WTC11 (cell line): ENCODE data around the gene OR10J4. TPM values are rescaled to one million over a fixed set of nuclear protein-coding genes. Genes with fewer than 3 reads are reported as not detected.

Experiments
- ATAC-seq: fragments of 200-7000 bp; cut with Tn5 transposase; 2 replicates; pipeline ENCODE4 v1.10.0; 2021; ENCODE audit warnings: mild to moderate bottlenecking, moderate library complexity
- CTCF ChIA-PET: fragments of 300-600 bp; sonication (Branson Sonifier 250); formaldehyde crosslinking; loops from one replicate; lab custom pipeline; 2021; ENCODE audit warnings: antibody characterized with exemption; lab: Charles Lee
- POLR2A ChIA-PET: fragments of 350-600 bp; sonication (Branson Sonifier 250); formaldehyde crosslinking; loops from one replicate; lab custom pipeline; 2021; ENCODE audit warnings: antibody characterized with exemption; lab: Charles Lee
- DNase-seq: peaks from one replicate; pipeline ENCODE4 v3.0.0; 2021; ENCODE audit warnings: low spot score
- H3K27ac Mint-ChIP-seq: 2 replicates; pipeline ENCODE4 v1.8.0; 2021; ENCODE audit warnings: mixed read lengths
- H3K27me3 Mint-ChIP-seq: 2 replicates; pipeline ENCODE4 v1.8.0; 2021; ENCODE audit warnings: low read depth, mild to moderate bottlenecking, moderate library complexity, mixed read lengths
- H3K36me3 Mint-ChIP-seq: 2 replicates; pipeline ENCODE4 v1.8.0; 2021; ENCODE audit warnings: mixed read lengths
- H3K4me1 Mint-ChIP-seq: 2 replicates; pipeline ENCODE4 v1.8.0; 2022; ENCODE audit warnings: mixed read lengths
- H3K4me3 Mint-ChIP-seq: 2 replicates; pipeline ENCODE4 v1.8.0; 2021; ENCODE audit warnings: mild to moderate bottlenecking, moderate library complexity, mixed read lengths
- H3K9me3 Mint-ChIP-seq: 2 replicates; pipeline ENCODE4 v1.8.0; 2021; ENCODE audit warnings: mixed read lengths
- ATF1 ChIP-seq: sonication (generic); formaldehyde crosslinking; IDR thresholded peaks from 2 replicates; pipeline ENCODE4 v1.8.1; 2023; ENCODE audit warnings: mild to moderate bottlenecking, moderate library complexity, missing genetic modification reagents
- CREB1 ChIP-seq: sonication (generic); formaldehyde crosslinking; IDR thresholded peaks from 2 replicates; pipeline ENCODE4 v1.8.0; 2023; ENCODE audit warnings: mild to moderate bottlenecking, missing genetic modification reagents
- ERG ChIP-seq: fragments of 250-450 bp; sonication (Bioruptor Pico); IDR thresholded peaks from 2 replicates; pipeline ENCODE4 v1.8.0; 2021; ENCODE audit warnings: mild to moderate bottlenecking
- FOXK1 ChIP-seq: sonication (generic); formaldehyde crosslinking; IDR thresholded peaks from 2 replicates; pipeline ENCODE4 v1.8.0; 2022; ENCODE audit warnings: mild to moderate bottlenecking, moderate library complexity, missing genetic modification reagents
- GRHL2 ChIP-seq: fragments of 250-450 bp; sonication (Bioruptor Pico); IDR thresholded peaks from 2 replicates; pipeline ENCODE4 v1.8.0; 2022; ENCODE audit warnings: mild to moderate bottlenecking, moderate library complexity; ENCODE audit not compliant: insufficient replicate concordance, severe bottlenecking
- JAZF1 ChIP-seq: fragments of 250-450 bp; sonication (Bioruptor Pico); IDR thresholded peaks from 2 replicates; pipeline ENCODE4 v1.9.0; 2021; ENCODE audit warnings: moderate library complexity, mild to moderate bottlenecking, inconsistent platforms
- NFE2L1 ChIP-seq: sonication (generic); formaldehyde crosslinking; IDR thresholded peaks from 2 replicates; pipeline ENCODE4 v1.8.1; 2023; ENCODE audit warnings: missing genetic modification reagents
- NR1H2 ChIP-seq: sonication (generic); formaldehyde crosslinking; IDR thresholded peaks from 2 replicates; pipeline ENCODE4 v1.9.0; 2021; ENCODE audit warnings: mild to moderate bottlenecking, moderate library complexity, missing genetic modification reagents
- SP1 ChIP-seq: sonication (generic); formaldehyde crosslinking; conservative IDR thresholded peaks from 2 replicates; pipeline ENCODE4 v1.8.1; 2022; ENCODE audit warnings: missing genetic modification reagents
- TP53 ChIP-seq: sonication (generic); formaldehyde crosslinking; IDR thresholded peaks from 2 replicates; pipeline ENCODE4 v1.8.1; 2023; ENCODE audit warnings: mild to moderate bottlenecking, missing genetic modification reagents
- ZMAT4 ChIP-seq: fragments of 250-450 bp; sonication (Bioruptor Pico); IDR thresholded peaks from 2 replicates; pipeline ENCODE4 v1.9.0; 2021; ENCODE audit warnings: mild to moderate bottlenecking
- ZNF263 ChIP-seq: sonication (generic); formaldehyde crosslinking; IDR thresholded peaks from 2 replicates; pipeline ENCODE4 v1.8.1; 2022; ENCODE audit warnings: low read depth, mild to moderate bottlenecking, moderate library complexity, missing genetic modification reagents
- ZNF396 ChIP-seq: fragments of 250-450 bp; sonication (Bioruptor Pico); IDR thresholded peaks from 2 replicates; pipeline ENCODE4 v1.8.0; 2021; ENCODE audit warnings: mild to moderate bottlenecking, moderate library complexity, borderline replicate concordance
- total RNA-seq: library from RNA; stranded (reverse); gene quantifications from 3 replicates; pipeline ENCODE4 v1.2.3, GENCODE V29; 2021
- TF ChIP-seq, protein P1 (sequence below): sonication (generic); formaldehyde crosslinking; IDR thresholded peaks from 2 replicates; pipeline ENCODE4 v1.8.1; 2023; ENCODE audit warnings: mild to moderate bottlenecking, missing genetic modification reagents
- TF ChIP-seq, protein P2 (sequence below): fragments of 200-600 bp; IDR thresholded peaks from 2 replicates; pipeline ENCODE4 v1.8.0; 2022; ENCODE audit warnings: antibody characterized with exemption
- TF ChIP-seq, protein P3 (sequence below): sonication (generic); formaldehyde crosslinking; IDR thresholded peaks from 2 replicates; pipeline ENCODE4 v1.8.0; 2022; ENCODE audit warnings: mild to moderate bottlenecking, missing genetic modification reagents

Gene OR10J4
- total RNA-seq, 1 experiment from 2014 or later: not detected

GRCh38 chr1:159408862-159409400 lies 23.1 kb upstream of the OR10J4 start:
- Mint-ChIP-seq H3K4me1 (peaks cover 7% of the 10 kb centered on the region), H3K27ac (no peak overlapping the region), H3K36me3 (0 out of 2 replicates have a peak, but pooled peaks cover under 1% of the 10 kb centered on the region), H3K4me3 (no peak overlapping the region), H3K9me3 (peaks cover 46% of the 10 kb centered on the region), H3K27me3 (no peaks in the 10 kb centered on the region; the same call in 1 of the 2 replicates)
- CTCF ChIA-PET: interaction anchor here (1.3 kb wide), 1 partner anchor 13 kb away, joined by 3 read pairs; no protein-coding TSS in a partner anchor
- DNase-seq (no peak), ATAC-seq (peak; percentile 41)
- POLR2A ChIA-PET: no interaction called here
- no peak for TF ChIP-seq ZMAT4 (CRISPR knock-in tag)
- no peak for TF ChIP-seq ZNF263 (CRISPR knock-in tag)
- no peak for TF ChIP-seq TP53 (CRISPR knock-in tag)
- TF ChIP-seq GRHL2: no peak
- TF ChIP-seq ERG: no peak
- no peak for TF ChIP-seq NFE2L1 (CRISPR knock-in tag)
- TF ChIP-seq JAZF1 (CRISPR knock-in tag): no peak
- TF ChIP-seq ATF1: no peak
- TF ChIP-seq NR1H2: no peak
- no peak for TF ChIP-seq SP1 (CRISPR knock-in tag)
- no peak for TF ChIP-seq FOXK1 (CRISPR knock-in tag)
- TF ChIP-seq CREB1 (CRISPR knock-in tag): no peak
- TF ChIP-seq ZNF396 (CRISPR knock-in tag): no peak
- TF ChIP-seq, protein P1, sequence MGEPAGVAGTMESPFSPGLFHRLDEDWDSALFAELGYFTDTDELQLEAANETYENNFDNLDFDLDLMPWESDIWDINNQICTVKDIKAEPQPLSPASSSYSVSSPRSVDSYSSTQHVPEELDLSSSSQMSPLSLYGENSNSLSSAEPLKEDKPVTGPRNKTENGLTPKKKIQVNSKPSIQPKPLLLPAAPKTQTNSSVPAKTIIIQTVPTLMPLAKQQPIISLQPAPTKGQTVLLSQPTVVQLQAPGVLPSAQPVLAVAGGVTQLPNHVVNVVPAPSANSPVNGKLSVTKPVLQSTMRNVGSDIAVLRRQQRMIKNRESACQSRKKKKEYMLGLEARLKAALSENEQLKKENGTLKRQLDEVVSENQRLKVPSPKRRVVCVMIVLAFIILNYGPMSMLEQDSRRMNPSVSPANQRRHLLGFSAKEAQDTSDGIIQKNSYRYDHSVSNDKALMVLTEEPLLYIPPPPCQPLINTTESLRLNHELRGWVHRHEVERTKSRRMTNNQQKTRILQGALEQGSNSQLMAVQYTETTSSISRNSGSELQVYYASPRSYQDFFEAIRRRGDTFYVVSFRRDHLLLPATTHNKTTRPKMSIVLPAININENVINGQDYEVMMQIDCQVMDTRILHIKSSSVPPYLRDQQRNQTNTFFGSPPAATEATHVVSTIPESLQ (CRISPR knock-in tag): no peak

GRCh38 chr1:159421821-159422220 lies 10.2 kb upstream of the OR10J4 start:
- no peaks in the 10 kb centered on the region for H3K4me1 Mint-ChIP-seq
- ATAC-seq (peak; percentile 99), DNase-seq (peak; percentile 65)
- H3K9me3 Mint-ChIP-seq: peaks cover 36% of the 10 kb centered on the region
- TF ChIP-seq, protein P2, sequence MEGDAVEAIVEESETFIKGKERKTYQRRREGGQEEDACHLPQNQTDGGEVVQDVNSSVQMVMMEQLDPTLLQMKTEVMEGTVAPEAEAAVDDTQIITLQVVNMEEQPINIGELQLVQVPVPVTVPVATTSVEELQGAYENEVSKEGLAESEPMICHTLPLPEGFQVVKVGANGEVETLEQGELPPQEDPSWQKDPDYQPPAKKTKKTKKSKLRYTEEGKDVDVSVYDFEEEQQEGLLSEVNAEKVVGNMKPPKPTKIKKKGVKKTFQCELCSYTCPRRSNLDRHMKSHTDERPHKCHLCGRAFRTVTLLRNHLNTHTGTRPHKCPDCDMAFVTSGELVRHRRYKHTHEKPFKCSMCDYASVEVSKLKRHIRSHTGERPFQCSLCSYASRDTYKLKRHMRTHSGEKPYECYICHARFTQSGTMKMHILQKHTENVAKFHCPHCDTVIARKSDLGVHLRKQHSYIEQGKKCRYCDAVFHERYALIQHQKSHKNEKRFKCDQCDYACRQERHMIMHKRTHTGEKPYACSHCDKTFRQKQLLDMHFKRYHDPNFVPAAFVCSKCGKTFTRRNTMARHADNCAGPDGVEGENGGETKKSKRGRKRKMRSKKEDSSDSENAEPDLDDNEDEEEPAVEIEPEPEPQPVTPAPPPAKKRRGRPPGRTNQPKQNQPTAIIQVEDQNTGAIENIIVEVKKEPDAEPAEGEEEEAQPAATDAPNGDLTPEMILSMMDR: peak; percentile 46
- TF ChIP-seq, protein P3, sequence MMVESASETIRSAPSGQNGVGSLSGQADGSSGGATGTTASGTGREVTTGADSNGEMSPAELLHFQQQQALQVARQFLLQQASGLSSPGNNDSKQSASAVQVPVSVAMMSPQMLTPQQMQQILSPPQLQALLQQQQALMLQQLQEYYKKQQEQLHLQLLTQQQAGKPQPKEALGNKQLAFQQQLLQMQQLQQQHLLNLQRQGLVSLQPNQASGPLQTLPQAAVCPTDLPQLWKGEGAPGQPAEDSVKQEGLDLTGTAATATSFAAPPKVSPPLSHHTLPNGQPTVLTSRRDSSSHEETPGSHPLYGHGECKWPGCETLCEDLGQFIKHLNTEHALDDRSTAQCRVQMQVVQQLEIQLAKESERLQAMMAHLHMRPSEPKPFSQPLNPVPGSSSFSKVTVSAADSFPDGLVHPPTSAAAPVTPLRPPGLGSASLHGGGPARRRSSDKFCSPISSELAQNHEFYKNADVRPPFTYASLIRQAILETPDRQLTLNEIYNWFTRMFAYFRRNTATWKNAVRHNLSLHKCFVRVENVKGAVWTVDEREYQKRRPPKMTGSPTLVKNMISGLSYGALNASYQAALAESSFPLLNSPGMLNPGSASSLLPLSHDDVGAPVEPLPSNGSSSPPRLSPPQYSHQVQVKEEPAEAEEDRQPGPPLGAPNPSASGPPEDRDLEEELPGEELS (CRISPR knock-in tag): no peak
- ChIA-PET POLR2A (no interaction called here), CTCF (interaction anchor here (0.6 to 2.0 kb wide), 13 partner anchors 12 to 471 kb away, joined by 3 to 7 read pairs (median 3); no protein-coding TSS in a partner anchor)
- peaks cover 10% of the 10 kb centered on the region for H3K36me3 Mint-ChIP-seq
- no peak overlapping the region for H3K4me3 Mint-ChIP-seq
- no peak overlapping the region for H3K27ac Mint-ChIP-seq
- H3K27me3 Mint-ChIP-seq: no peaks in the 10 kb centered on the region; the same call in 1 of the 2 replicates
